Jurkat, Clone E6-1 (cell line): Measurements from ENCODE around the gene CILP2. TPM values are rescaled to one million over a fixed set of nuclear protein-coding genes. Genes with fewer than 3 reads are reported as not detected.
A peak's percentile ranks its signal among the peaks of the same experiment; 100 is the strongest.

Experiments
- DNase-seq: peaks from one replicate; pipeline ENCODE4 v3.0.0-alpha.2; 2011; ENCODE audit warnings: low read depth, low spot score
- H3K4me3 ChIP-seq: 2 replicates; pipeline ENCODE4 v1.5.1; 2011; ENCODE audit warnings: mild to moderate bottlenecking, low read length, control low read depth, moderate library complexity
- polyA plus RNA-seq: library from polyadenylated mRNA; unstranded; fragments of >200 nt; gene quantifications from one replicate; pipeline ENCODE4 v1.2.1, GENCODE V29; 2012; ENCODE audit warnings: missing spikeins; ENCODE audit not compliant: insufficient read length, insufficient read depth

Gene CILP2
- polyA plus RNA-seq: not detected

- H3K4me3 ChIP-seq: no peak within 1 kb of the TSS
These were observed at the start of gene CILP2 for GRCh38 chr19:19538061-19538784. CILP2 (plus strand) TSS chr19:19538265; CDS start chr19:19538350, 85 bp downstream.

GRCh38 chr19:19488875-19489690 is 49.0 kb upstream of the CILP2 start:
- H3K4me3 ChIP-seq: peak overlapping the region; percentile 31
- DNase-seq: peak; percentile 98

More at GRCh38 chr19:19538061-19538784, at the start of gene CILP2:
- DNase-seq: no peak

DNA sequence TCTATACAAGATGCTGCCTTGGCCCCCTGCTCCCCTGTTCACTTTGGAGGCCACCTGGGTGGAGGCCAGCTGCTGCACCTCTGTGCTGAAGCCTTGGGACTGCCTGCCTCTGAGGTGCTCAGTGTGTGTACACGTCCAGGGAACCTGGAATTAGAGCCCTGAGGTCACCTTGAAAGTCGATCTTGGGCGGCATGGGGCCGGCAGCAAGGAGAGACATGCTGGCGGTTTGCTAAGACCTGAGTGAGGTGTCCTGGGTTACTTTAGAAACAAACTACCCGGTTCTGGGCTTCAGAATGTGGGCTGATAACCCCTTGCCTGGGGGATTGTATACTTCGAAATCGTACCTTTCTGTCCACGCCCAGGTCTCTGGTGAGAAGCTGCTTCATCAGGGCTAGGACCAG is 48.3 kb upstream of the CILP2 start:
- no peak overlapping the region for H3K4me3 ChIP-seq
- DNase-seq: no peak

GRCh38 chr19:19490214-19490968 is 47.7 kb upstream of the CILP2 start:
- peak; percentile 83 for DNase-seq
- H3K4me3 ChIP-seq: no peak overlapping the region

DNA sequence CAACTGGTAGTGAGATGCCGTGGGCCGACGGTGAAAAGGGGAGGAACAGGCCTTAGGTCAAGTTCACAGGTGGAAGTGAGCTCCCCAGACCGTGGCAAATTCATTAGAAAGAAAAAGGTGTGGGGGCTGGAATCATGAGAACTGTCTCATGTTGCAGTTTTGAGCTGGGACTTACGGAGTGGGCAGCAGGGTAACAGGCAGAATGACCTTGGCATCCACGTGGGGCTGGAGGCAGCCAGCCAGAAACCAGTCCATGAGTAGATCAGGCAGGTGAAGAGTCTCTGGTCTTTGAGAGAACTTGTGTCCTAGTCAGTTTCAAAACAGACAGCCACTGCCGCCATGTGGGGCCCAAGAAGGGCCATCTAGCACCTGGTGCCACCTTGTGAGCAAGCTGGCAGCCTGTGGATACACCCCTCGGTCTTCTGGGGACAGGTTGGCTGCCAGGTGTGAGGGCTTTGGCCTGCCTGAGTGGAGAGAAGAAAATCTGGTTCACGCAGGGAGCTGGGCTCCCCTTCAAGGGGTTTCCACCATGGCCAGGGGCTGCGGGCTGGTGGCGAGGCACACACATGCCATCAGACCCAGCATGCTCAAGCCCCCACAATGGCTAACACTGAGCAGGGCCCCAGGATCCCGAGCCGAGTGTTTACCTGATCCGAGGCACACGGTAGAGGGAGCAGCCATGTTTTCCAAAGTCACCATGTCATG is 46.6 kb upstream of the CILP2 start:
- H3K4me3 ChIP-seq: no peak overlapping the region
- no peak for DNase-seq

GRCh38 chr19:19492026-19492610 is 45.9 kb upstream of the CILP2 start:
- H3K4me3 ChIP-seq: no peak overlapping the region
- no peak for DNase-seq

DNA sequence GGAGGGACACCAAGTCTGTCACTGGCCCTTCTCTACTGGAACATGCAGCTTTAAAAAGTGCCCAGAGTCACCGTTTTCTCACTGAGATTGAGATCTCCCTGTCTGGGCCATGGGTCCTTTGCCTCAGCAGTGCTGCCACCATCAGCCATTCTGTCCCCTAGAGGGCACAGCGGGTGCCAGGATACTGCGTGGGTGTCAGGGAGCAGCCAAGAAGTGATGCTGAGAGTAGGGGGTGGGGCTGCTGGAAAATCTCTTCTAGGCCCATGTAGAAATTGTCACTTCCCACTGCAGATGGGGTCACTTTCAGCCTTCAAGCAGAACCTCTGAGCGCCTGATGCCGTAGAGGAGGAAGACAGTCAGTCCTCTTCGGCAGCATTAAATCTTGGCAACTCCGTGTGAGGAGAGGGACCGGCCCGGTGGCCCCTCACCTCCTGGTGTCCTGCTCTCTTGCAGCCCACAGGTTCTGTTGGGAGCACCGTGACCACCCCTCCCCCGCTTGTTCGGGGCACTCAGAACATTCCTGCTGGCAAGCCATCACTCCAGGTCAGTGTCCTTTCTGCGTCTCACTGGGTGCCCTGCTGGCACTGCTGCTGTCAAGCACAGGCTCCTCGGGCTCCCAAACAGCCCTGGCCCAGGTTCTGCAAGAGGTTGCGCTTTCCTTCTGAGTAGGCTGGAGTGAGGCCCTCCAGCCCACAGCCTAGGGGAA is 44.1 kb upstream of the CILP2 start:
- no peak overlapping the region for H3K4me3 ChIP-seq
- DNase-seq: no peak

DNA sequence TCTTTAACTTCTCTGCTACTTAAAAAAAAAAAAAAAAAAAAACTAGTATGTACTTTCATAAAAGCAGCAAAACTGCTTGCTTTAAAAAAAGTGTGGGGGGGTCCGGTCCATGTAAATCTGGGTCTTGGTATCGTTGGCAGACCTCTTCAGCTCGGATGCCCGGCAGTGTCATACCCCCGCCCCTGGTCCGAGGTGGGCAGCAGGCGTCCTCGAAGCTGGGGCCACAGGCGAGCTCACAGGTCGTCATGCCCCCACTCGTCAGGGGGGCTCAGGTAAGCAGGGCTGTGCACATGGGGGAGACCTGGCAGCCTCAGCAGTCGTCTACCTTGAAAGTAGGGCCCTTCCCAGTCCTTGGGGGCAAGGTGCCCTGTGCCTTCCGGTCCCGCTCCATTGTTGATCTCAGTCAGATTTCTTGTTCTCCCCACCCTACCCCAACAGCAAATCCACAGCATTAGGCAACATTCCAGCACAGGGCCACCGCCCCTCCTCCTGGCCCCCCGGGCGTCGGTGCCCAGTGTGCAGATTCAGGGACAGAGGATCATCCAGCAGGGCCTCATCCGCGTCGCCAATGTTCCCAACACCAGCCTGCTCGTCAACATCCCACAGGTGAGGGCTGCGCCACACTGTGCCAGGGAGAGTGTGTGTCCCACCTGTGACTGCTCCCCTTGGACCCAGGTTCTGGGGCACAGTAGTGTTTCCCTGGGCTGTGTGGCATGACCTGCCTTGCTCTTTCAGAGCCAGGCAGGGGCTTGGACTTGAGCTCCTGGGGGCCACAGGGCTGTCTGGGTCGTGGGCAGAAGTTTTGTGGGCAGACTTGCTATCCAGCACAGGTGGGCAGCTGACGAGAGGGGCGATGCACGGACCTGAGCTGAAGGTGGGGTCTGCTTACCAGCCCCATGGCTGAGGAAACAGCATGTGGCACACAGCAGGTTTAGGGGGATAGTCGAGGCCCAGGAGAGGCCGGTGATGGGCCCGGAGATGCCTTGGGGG is 42.2 kb upstream of the CILP2 start:
- DNase-seq: no peak
- H3K4me3 ChIP-seq: no peak overlapping the region

DNA sequence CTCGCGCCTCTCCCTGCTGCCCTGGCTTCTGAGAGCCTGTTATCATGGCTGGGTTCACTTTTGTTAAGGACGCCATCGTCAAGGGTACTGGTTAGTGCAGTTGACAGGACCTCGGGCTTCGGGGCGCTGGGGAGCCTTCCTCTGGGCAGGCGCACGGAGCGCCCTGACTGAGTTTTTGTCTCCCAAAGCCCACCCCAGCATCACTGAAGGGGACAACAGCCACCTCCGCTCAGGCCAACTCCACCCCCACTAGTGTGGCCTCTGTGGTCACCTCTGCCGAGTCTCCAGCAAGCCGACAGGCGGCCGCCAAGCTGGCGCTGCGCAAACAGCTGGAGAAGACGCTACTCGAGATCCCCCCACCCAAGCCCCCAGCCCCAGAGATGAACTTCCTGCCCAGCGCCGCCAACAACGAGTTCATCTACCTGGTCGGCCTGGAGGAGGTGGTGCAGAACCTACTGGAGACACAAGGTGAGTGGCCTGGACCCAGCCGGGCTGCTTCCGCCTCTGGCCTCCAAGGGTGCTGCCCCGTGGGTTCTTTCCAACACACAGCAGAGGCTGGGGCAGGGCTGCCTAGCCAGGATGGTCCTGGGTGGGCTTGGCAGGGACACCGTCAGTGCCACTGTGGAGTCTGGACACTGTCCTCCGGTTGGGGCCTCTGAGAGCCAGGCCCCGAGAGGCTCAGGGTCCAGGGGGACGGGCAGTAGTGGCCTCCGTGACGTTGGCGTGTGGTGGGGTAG is 39.6 kb upstream of the CILP2 start:
- no peak overlapping the region for H3K4me3 ChIP-seq

GRCh38 chr19:19499272-19499995 is 38.6 kb upstream of the CILP2 start:
- DNase-seq: no peak
- H3K4me3 ChIP-seq: no peak overlapping the region

More for the DNA sequence above, 39.6 kb upstream of the CILP2 start:
- DNase-seq: no peak

DNA sequence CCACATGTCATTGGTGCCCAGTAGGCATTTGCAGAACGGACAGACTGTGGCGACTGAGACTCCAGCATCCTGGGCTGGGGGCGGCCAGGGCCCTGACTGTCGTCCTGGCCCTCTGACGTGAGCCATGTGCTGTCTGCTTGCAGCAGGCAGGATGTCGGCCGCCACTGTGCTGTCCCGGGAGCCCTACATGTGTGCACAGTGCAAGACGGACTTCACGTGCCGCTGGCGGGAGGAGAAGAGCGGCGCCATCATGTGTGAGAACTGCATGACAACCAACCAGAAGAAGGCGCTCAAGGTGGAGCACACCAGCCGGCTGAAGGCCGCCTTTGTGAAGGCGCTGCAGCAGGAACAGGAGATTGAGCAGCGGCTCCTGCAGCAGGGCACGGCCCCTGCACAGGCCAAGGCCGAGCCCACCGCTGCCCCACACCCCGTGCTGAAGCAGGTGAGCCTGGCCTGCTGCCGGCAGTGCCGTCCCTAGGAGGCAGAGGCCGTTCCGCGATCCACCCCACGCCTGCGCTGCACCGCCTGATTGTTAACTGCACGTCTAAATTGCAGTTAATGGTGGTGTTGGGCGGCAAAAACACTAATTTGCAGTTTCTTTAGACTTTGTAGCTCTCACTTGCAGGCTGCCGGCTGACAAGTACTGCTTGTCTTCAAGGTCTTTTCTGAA is 37.0 kb upstream of the CILP2 start:
- DNase-seq: no peak
- no peak overlapping the region for H3K4me3 ChIP-seq

DNA sequence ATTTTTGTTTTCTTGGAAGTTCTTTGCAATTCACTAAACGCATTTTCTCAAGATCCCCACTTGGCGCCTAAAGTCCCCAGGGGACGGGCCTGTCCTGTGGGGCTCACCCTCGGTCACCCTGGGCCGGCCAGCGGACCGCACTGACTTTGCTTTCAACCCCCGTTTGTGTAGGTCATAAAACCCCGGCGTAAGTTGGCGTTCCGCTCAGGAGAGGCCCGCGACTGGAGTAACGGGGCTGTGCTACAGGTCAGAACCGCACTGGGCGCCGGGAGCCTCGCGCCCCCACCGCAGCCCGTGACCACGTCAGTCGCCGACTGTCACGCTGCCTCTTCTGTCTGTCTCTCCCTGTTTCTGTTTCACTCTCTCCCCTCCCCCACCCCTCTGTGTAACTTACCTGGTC is 36.3 kb upstream of the CILP2 start:
- no peak for DNase-seq
- H3K4me3 ChIP-seq: no peak overlapping the region

DNA sequence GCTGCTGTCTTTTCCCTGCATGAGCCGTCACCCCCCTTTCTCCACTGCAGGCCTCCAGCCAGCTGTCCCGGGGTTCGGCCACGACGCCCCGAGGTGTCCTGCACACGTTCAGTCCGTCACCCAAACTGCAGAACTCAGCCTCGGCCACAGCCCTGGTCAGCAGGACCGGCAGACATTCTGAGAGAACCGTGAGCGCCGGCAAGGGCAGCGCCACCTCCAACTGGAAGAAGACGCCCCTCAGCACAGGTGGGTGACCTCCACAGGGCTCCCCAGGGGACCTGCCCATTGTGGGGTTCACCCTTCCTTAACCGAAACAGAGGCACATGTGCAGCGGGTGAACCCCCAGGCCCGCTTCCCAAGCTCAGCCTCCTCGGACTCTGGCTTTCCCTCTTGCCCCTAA is 35.8 kb upstream of the CILP2 start:
- no peak overlapping the region for H3K4me3 ChIP-seq
- no peak for DNase-seq

- no peak overlapping the region for H3K4me3 ChIP-seq
- DNase-seq: no peak
These were observed 35.1 kb upstream of the CILP2 start for GRCh38 chr19:19502808-19503602.
